Regular cardiac myocyte (primary cell): ENCODE results near the gene UBQLN2. TPM values are rescaled to one million over a fixed set of nuclear protein-coding genes. Genes with fewer than 3 reads are reported as not detected.

Experiments used
- total RNA-seq: library from RNA; depleted of rRNA; stranded (reverse); fragments of >200 nt; gene quantifications from 2 replicates; pipeline ENCODE4 v1.2.3, GENCODE V29; 2014

Gene UBQLN2
- 5.1 and 10.2 TPM in 2 replicates for total RNA-seq

GRCh38 chrX:56563231-56564161 is at the start of gene UBQLN2:
Gene UBQLN2, plus strand, starts transcription at chrX:56563627. Its CDS starts 247 bp downstream, at chrX:56563874.

Other genes starting within 250 kb of the UBQLN2 start
- 4.8 and 7.7 TPM in 2 replicates for gene NBDY, start 165.6 kb downstream of the UBQLN2 start, total RNA-seq